Thoracic aorta (tissue), 2 donors: Measurements from ENCODE around the gene SRSF7. TPM values are rescaled to one million over a fixed set of nuclear protein-coding genes. Genes with fewer than 3 reads are reported as not detected.
A peak's percentile ranks its signal among the peaks of the same experiment; 100 is the strongest.

ENCODE experiments used
- ATAC-seq: fragments of 150-250 bp; one replicate; pipeline ENCODE4 v1.8.0; 2017; ENCODE audit warnings: low read depth; ENCODE audit not compliant: insufficient number of reproducible peaks, low FRiP score
- DNase-seq: peaks from one replicate; pipeline ENCODE4 v3.0.0-alpha.2; 2020; ENCODE audit warnings: low spot score
- H3K27ac ChIP-seq, 2 donors: fragments of 200-600 bp; sonication (generic); 1 replicate in 1 of 2; 2 replicates in 1 of 2; pipeline ENCODE4 v1.5.1; 2016; ENCODE audit warnings: mild to moderate bottlenecking in 2 of 2, moderate library complexity in 2 of 2
- H3K27me3 ChIP-seq: fragments of 200-600 bp; sonication (generic); replicated peaks from 2 replicates; pipeline ENCODE4 v1.6.0; 2016; ENCODE audit warnings: mild to moderate bottlenecking; ENCODE audit not compliant: insufficient read depth
- H3K36me3 ChIP-seq: fragments of 200-600 bp; sonication (generic); one replicate; pipeline ENCODE4 v1.5.1; 2016
- H3K4me1 ChIP-seq, 2 donors: fragments of 200-600 bp; sonication (generic); 1 replicate in 1 of 2; 2 replicates in 1 of 2; pipeline versions ENCODE4 v1.5.1 to v1.6.0; 2016; ENCODE audit warnings: low read depth in 2 of 2, mild to moderate bottlenecking in 1 of 2; ENCODE audit not compliant: control insufficient read depth in 1 of 2
- H3K4me3 ChIP-seq: fragments of 200-600 bp; sonication (generic); 2 replicates; pipeline ENCODE4 v1.5.1; 2016; ENCODE audit warnings: mild to moderate bottlenecking
- H3K9me3 ChIP-seq: fragments of 200-600 bp; sonication (generic); 2 replicates; pipeline ENCODE4 v1.5.1; 2016
- CTCF ChIP-seq: fragments of 200-600 bp; sonication (generic); IDR thresholded peaks from one replicate; pipeline ENCODE4 v1.5.1; 2019; ENCODE audit warnings: antibody characterized with exemption
- total RNA-seq, 2 donors: library from RNA; depleted of rRNA; stranded (reverse); fragments of >200 nt; gene quantifications; one replicate each; pipeline versions ENCODE4 v1.1.0 to v1.2.3, GENCODE V29; 2016

Gene SRSF7
- total RNA-seq, 2 donors from 2014 or later = 97.5 to 141 TPM

- Histone ChIP-seq H3K9me3 (no peaks in the 10 kb centered on the region), H3K27ac (no peak overlapping the region), H3K4me1 (peaks cover 2 to 17% of the 10 kb centered on the region in 2 donors), H3K27me3 (no peaks in the 10 kb centered on the region), H3K4me3 (peak overlapping the region; percentile 58), H3K36me3 (no peaks in the 10 kb centered on the region)
- ATAC-seq (no peak), DNase-seq (no peak)
- TF ChIP-seq CTCF = no peak
These were observed 3.3 kb upstream of the SRSF7 start for GRCh38 chr2:38754506-38754905.

- no peak for DNase-seq
- Histone ChIP-seq H3K9me3 (no peaks in the 10 kb centered on the region), H3K4me3 (peak overlapping the region; percentile 58), H3K27me3 (no peaks in the 10 kb centered on the region), H3K4me1 (peaks cover 5 to 21% of the 10 kb centered on the region in 2 donors), H3K27ac (no peak overlapping the region), H3K36me3 (peaks cover 1% of the 10 kb centered on the region)
- TF ChIP-seq CTCF = no peak
- no peak for ATAC-seq
These were observed 2.9 kb upstream of the SRSF7 start for GRCh38 chr2:38754049-38754448.

GRCh38 chr2:38751596-38752410 is 642 bp upstream of the SRSF7 start:
- Histone ChIP-seq H3K9me3 (no peaks in the 10 kb centered on the region), H3K27me3 (no peaks in the 10 kb centered on the region), H3K4me1 (peaks cover 21 to 44% of the 10 kb centered on the region in 2 donors), H3K36me3 (peaks cover 23% of the 10 kb centered on the region), H3K27ac (peak overlapping the region; percentile 95 to 97), H3K4me3 (peak overlapping the region; percentile 93)
- ATAC-seq = no peak
- DNase-seq = no peak
- no peak for TF ChIP-seq CTCF

GRCh38 chr2:38750011-38750890 is 910 bp downstream of the SRSF7 start:
- Histone ChIP-seq H3K4me3 (peak overlapping the region; percentile 93), H3K9me3 (no peaks in the 10 kb centered on the region), H3K27me3 (no peaks in the 10 kb centered on the region), H3K4me1 (peaks cover 29 to 52% of the 10 kb centered on the region in 2 donors), H3K36me3 (peaks cover 36% of the 10 kb centered on the region), H3K27ac (peak overlapping the region; percentile 95 to 97)
- no peak for TF ChIP-seq CTCF
- DNase-seq = no peak
- peak; percentile 40 for ATAC-seq
